GM18951 (cell line): ENCODE data around the gene SLC29A1.
"Not testable (repeated sequence)": the region's sequence is repeated elsewhere in the genome, so short reads cannot be mapped to it uniquely, and the experiment has no call there.

Source experiments
- POLR2A ChIP-seq: IDR thresholded peaks from 4 replicates; pipeline ENCODE4 v1.6.1; 2011; ENCODE audit warnings: mild to moderate bottlenecking; ENCODE audit not compliant: insufficient read length, insufficient read depth; ENCODE audit errors: extremely low read depth
- in situ Hi-C: fragments of 300-500 bp; cut with MboI; formaldehyde crosslinking; loops from one replicate; pipeline ENCODE4 v1.12.0; 2022; ENCODE audit warnings: low sequenced_read_pairs, mixed read lengths, inconsistent platforms; ENCODE audit not compliant: unreplicated experiment

SLC29A1 gene

DNA sequence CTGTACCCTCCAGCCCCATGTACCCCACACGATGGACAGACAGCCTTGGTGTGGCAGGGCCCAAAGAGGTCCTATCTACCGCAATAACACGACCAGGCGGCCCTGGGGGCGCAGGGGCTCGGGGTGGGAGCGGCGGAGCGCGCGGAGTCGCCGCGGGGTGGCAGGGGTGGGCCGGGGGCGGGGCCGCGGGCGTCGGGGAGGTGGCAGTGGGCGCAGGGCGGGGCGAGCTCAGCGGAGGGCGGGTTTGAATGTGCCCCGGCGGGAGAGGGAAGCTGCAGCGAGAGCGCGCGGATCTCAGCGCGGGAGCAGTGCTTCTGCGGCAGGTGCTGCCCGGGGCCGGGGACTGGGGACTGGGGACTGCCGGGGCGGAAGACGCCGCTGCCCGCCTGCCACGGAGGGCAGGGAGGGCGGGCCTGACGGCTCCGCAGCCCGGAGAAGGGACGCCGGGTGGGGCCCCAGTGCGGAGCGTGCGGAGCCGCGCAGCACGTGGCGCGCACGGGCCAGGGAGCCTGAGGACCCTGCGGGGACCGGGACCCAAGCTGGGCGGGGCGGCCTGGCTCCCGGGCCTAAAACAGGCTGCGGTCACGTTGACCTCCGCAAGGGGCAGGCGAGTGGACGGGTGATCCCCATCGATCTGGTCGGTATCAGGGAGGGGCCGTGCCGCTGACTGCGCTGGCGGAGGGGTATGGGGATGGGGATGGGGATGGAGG lies at the start of gene SLC29A1:
Gene SLC29A1, plus strand, starts transcription at position 277 of the 710 bp plus-strand sequence. CDS start 3,719 bp downstream, outside the sequence.
- in situ Hi-C loops = no loop called here
- peak; percentile 80 for TF ChIP-seq POLR2A

DNA sequence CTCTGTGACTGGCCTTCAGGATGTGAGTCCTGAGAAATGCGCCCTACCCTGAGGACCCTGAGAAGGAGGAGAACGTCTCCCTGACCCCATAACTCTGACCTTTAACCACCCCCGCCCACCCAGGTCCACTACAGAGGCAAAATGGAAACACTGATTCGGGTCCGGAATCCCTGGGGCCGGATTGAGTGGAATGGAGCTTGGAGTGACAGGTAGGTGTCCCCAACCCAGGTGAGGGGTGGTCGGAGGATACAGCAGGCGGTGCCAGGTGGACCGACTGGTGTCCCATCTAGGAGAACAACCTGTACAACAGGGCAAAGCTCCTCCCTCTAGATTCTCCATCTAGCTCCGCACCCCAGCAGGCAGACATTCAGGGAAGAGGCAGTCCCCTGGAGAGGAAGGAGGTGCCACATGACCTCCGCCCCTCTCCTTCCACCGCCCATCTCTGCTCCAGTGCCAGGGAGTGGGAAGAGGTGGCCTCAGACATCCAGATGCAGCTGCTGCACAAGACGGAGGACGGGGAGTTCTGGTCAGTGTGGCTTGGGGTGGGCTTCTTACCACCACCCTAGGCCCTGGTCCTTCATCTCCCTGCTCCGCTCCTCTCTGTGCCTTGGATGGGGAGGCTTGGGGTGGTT lies 47.1 kb upstream of the SLC29A1 start:
- in situ Hi-C loops = no loop called here
- no peak for TF ChIP-seq POLR2A

DNA sequence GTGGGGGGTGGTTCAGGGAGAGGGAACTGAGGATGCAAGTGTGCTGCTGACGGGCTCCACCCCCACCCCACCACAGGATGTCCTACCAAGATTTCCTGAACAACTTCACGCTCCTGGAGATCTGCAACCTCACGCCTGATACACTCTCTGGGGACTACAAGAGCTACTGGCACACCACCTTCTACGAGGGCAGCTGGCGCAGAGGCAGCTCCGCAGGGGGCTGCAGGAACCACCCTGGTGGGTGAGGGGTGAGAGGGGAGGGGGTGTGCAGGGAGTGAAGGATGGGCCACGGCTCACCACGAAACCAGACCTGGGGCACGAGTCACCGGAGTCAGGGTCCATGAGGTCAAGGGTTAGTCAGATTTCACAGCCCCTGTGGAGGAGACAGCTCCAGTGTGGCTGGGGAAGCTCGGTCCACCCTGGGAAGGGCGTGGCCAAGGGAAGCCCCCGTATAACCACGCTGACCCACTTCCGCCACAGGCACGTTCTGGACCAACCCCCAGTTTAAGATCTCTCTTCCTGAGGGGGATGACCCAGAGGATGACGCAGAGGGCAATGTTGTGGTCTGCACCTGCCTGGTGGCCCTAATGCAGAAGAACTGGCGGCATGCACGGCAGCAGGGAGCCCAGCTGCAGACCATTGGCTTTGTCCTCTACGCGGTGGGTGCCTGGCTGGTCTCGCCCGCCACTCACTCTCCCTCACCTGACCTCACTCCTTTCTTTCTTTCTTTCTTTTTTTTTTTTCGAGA lies 46.5 kb upstream of the SLC29A1 start:
- in situ Hi-C loops = no loop called here
- TF ChIP-seq POLR2A = no peak

DNA sequence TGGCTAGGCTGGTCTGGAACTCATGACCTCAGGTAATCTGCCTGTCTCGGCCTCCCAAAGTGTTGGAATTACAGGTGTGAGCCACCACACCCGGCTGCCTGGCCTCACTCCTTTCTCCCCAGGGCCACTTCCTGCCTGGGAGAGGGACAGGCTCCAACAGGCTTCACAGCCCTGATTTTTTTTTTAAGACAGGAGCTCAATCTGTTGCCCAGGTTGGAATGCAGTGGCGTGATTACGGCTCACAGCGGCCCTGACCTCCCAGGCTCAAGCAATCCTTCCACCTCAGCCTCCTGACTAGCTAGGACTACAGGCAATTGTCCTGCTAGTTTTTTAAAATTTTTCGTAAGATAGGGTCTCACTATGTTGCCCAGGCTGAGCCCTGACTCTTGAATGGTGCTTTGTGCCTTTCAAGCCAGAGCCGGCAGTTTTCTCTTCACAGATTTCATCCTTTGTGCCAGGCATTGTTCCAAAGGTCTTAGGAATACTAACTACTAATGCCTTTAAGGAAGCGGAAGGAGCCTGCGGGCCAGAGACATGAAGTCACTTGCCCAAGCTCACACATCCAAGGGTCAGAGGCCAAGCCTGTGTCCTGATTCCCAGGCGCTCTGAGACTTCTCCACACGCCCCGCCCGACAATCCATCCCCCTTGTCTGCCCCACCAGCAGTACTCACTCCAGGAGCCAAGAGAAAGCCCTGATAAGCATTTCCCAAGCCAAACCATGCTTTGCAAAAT lies 45.5 kb upstream of the SLC29A1 start:
- in situ Hi-C loops = no loop called here
- no peak for TF ChIP-seq POLR2A

- no peak for TF ChIP-seq POLR2A
- in situ Hi-C loops = no loop called here
Measured at GRCh38 chr6:44178424-44179071, 44.8 kb upstream of the SLC29A1 start.

DNA sequence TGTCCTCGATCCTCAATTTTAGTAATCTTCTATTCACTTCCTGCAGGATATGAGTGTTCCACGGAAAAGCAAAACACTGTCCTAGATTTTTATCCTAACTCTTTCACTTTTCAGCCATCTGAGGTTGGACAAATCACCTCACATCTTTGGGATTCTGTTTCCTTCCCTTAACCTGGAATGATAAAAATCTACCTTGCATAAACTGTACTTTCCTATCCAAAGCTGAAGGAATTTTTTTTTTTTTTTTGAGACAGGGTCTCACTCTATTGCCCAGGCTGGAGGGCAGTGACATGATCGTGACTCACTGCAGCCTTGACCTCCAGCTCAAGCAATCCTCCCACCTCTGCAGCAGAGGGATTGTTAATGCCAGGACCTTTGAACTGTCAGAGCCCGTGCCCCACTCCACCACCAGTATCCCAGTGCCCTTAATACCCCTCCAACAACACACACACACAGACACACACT lies 44.3 kb upstream of the SLC29A1 start:
- in situ Hi-C loops = no loop called here
- TF ChIP-seq POLR2A = no peak

DNA sequence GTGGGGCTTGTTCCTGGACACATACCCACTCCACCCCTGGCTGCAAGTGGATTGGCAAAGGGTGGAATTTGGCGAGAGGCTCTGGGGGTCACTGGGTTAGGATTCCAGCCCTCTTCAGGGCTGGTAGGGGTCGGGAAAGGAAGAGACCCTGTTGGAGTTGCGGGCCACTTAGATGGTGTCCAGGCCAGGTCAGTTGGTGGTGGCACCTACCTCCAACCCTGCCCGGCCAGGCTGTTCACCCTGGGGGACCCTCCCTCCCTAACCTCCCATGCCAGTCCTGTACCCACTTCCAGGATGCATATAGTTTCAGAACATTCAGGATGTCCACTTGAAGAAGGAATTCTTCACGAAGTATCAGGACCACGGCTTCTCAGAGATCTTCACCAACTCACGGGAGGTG lies 43.7 kb upstream of the SLC29A1 start:
- in situ Hi-C loops = no loop called here

DNA sequence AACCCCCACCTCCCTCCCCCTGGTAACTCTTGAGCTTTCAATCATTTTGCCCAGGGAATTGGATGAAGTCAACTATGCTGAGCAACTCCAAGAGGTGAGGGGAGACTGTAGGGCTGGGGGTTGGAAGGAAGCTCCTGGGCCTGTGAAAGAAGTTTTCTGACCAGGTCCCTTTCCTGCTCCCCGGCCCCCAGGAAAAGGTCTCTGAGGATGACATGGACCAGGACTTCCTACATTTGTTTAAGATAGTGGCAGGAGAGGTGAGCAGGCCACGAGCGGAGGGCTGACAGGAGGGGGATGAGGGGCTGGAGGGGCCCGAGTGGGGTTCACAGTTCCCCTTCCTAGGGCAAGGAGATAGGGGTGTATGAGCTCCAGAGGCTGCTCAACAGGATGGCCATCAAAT lies 43.0 kb upstream of the SLC29A1 start:
- in situ Hi-C loops = no loop called here
- no peak for TF ChIP-seq POLR2A

More for the DNA sequence above, 43.7 kb upstream of the SLC29A1 start:
- no peak for TF ChIP-seq POLR2A

DNA sequence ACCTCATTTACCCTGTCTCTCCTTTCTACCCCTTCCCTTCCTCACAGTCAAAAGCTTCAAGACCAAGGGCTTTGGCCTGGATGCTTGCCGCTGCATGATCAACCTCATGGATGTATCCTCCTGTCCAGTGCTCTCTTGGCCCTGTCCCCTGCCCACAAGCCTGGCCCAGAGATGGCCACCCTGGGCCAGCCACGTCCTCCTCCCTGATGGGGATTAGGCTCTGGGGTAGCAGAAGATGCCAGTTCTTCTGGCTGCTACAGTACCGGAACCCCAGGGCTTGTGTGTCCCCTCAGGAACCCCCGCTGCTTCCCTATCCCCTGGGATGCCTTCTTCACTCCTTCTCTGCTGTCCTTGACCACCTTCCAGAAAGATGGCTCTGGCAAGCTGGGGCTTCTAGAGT lies 42.5 kb upstream of the SLC29A1 start:
- no peak for TF ChIP-seq POLR2A
- in situ Hi-C loops = no loop called here

- in situ Hi-C loops = not testable (repeated sequence)
Measured at GRCh38 chr6:44181784-44182183, 41.6 kb upstream of the SLC29A1 start.

DNA sequence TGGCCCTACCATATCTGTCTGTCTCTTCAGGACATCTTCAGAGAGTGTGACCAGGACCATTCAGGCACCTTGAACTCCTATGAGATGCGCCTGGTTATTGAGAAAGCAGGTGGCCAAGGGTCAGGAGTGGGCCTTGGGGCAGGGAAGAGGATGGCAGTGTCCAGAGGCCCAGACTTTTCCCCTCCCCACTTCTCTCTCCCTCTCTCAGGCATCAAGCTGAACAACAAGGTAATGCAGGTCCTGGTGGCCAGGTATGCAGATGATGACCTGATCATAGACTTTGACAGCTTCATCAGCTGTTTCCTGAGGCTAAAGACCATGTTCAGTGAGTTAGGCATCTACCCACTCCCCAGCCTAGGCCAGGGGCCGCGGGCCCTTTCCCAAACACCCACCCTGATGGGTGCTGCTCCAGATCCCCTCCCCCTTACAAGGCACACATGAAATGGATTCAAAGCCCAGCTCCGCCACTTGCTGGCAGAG lies 40.4 kb upstream of the SLC29A1 start:
- TF ChIP-seq POLR2A = no peak
- in situ Hi-C loops = no loop called here

DNA sequence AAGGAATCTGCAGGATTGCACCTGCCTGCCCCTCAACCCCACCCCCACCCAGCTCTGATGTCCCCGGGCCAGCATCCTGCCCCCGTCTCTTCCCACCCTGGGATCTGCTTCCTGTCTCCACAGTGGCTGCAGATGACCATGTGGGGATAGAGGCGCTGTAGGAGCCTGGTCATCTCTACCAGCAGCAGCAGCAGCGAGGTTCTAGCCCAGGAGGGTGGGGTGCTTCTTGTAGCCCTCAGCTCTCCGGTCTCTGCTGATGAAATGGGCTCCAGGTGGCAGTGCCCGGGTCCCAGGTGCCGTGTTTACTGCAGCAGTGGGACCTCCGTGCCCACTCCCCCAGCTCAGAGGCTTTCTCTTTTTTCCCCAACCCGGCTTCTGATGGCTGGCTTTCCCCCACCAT lies 39.6 kb upstream of the SLC29A1 start:
- in situ Hi-C loops = no loop called here
- TF ChIP-seq POLR2A = no peak

- in situ Hi-C loops = not testable (repeated sequence)
Measured at GRCh38 chr6:44185356-44185755, 38.0 kb upstream of the SLC29A1 start.
